ENCODE measurements around the gene TBRG4. TPM values are rescaled to one million over a fixed set of nuclear protein-coding genes. Genes with fewer than 3 reads are reported as not detected.
A peak's percentile ranks its signal among the peaks of the same experiment; 100 is the strongest.

TBRG4 gene
- total and polyA plus RNA-seq, 3 experiments from 2014 or later, result 58.9 to 203 (median 198) TPM

DNA sequence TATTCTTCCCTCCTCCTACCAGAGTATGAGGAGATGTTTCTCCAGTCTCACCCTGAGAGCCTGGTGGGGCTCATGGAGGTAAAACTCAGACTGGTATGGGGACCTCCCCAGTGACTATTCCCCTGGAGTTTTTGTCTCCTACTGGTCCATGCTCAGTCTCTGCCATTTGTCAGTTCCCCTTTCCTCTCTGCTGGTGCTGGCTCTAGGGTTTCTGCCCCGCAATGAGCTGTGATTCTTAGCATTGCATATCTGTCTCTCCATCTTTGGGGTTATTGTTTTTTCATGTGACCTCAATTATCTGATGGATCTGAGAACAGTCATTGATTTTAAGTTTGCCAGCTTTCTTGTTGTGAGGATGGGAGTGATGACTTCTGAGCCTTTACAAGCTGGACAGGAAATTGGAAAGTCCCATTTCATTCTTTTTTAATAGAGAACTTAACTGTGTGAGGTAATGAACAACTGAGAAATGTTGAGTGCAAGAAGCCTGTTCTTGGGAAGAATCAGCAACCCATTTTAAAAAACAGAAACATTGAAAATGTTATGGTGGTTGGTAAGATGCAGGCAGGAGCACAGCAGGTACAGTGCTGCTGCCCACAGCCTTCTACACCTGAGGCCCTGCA, 49.6 kb downstream of the TBRG4 start:
- Histone ChIP-seq H3K4me3 (ENCODE audit: low read length) (no peak overlapping the region), H3K36me3 (ENCODE audit: insufficient read depth, low read length) (peaks cover 33% of the 10 kb centered on the region), H3K27ac (ENCODE audit: low read depth, low read length) (no peak overlapping the region), H3K27me3 (ENCODE audit: insufficient read depth, low read length, poor library complexity, severe bottlenecking) (no peaks in the 10 kb centered on the region), H3K4me1 (ENCODE audit: insufficient read depth, low read length) (peaks cover 28% of the 10 kb centered on the region), H3K9me3 (ENCODE audit: low read length) (no peaks in the 10 kb centered on the region)
- peaks cover 4 to 78% (median 27%) of the 10 kb centered on the region in 3 donors for H3K36me3 Mint-ChIP-seq
- no peaks in the 10 kb centered on the region for H3K27me3 Mint-ChIP-seq
- ChIA-PET POLR2A (no interaction called here), CTCF (interaction anchor here (1.2 to 1.9 kb wide), 2 partner anchors 9 to 11 kb away, joined by 3 to 6 read pairs; no protein-coding TSS in a partner anchor)
- peak overlapping the region; percentile 41 to 95 (median 69) for H3K27ac Mint-ChIP-seq
- no peaks in the 10 kb centered on the region for H3K9me3 Mint-ChIP-seq
- DNase-seq, result no peak
- H3K4me3 Mint-ChIP-seq, result peak overlapping the region in 3 of 7 donors; percentile 6 to 36 (median 32)
- H3K4me1 Mint-ChIP-seq, result peaks cover 54 to 81% (median 80%) of the 10 kb centered on the region in 3 donors

DNA sequence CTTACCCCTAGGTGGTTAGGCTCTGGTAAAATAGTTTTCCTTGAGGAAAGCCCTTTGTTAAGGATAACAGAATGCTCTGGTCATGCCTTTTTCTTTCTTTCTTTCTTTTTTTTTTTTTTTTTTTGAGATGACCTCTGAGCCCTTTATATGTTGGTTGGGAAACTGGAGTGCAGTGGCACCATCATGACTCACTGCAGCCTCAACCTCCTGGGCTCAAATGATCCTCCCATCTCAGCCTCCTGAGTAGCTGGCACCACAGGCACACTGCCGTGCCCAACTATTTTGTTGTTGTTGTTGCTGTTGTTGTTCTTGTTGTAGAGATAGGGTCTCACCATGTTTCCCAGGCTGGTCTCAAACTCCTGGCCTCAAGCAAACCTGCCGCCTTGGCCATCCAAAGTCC, 50.1 kb downstream of the TBRG4 start:
- Mint-ChIP-seq H3K36me3 (peaks cover 4 to 77% (median 27%) of the 10 kb centered on the region in 3 donors), H3K4me3 (no peak overlapping the region), H3K4me1 (peaks cover 56 to 84% (median 82%) of the 10 kb centered on the region in 3 donors), H3K9me3 (no peaks in the 10 kb centered on the region), H3K27ac (peak overlapping the region; percentile 41 to 95 (median 76)), H3K27me3 (no peaks in the 10 kb centered on the region)
- ChIA-PET POLR2A (no interaction called here), CTCF (interaction anchor here (1.2 to 1.9 kb wide), 2 partner anchors 10 kb away, joined by 3 to 6 read pairs; no protein-coding TSS in a partner anchor)
- peaks cover 28% of the 10 kb centered on the region for H3K4me1 ChIP-seq (ENCODE audit: insufficient read depth, low read length)
- peaks cover 30% of the 10 kb centered on the region for H3K36me3 ChIP-seq (ENCODE audit: insufficient read depth, low read length)
- no peak for DNase-seq
- no peaks in the 10 kb centered on the region for H3K27me3 ChIP-seq (ENCODE audit: insufficient read depth, low read length, poor library complexity, severe bottlenecking)
- H3K27ac ChIP-seq (ENCODE audit: low read depth, low read length), result no peak overlapping the region
- H3K9me3 ChIP-seq (ENCODE audit: low read length), result no peaks in the 10 kb centered on the region
- no peak overlapping the region for H3K4me3 ChIP-seq (ENCODE audit: low read length)

DNA sequence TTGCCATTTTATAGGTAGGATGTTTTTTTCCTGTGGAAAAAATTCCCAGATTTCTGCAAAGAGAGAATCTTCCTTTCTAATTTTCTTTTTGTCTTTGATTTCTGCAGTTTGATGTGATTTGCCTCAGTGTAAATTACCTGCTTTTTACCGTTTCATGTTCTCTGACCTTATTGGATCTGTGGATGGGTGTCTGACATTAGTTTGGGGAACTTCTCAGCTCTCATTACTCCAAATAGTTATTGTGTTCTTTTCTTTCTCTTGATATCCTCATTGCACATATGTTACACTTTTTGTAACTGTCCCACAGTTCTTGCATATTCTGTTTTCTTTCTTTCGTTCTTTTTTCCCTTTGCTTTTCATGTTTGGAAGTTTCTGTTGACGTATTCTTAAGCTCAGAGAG, 51.2 kb downstream of the TBRG4 start:
- Mint-ChIP-seq H3K9me3 (no peaks in the 10 kb centered on the region), H3K27me3 (no peaks in the 10 kb centered on the region), H3K4me3 (peak overlapping the region in 3 of 7 donors; percentile 1 to 17 (median 15)), H3K4me1 (peaks cover 57 to 85% (median 85%) of the 10 kb centered on the region in 3 donors), H3K27ac (peak overlapping the region in 7 of 8 donors; percentile 20 to 86 (median 79)), H3K36me3 (peaks cover 7 to 75% (median 27%) of the 10 kb centered on the region in 3 donors)
- DNase-seq, result no peak
- peaks cover 24% of the 10 kb centered on the region for H3K36me3 ChIP-seq (ENCODE audit: insufficient read depth, low read length)
- H3K4me3 ChIP-seq (ENCODE audit: low read length), result no peak overlapping the region
- H3K27me3 ChIP-seq (ENCODE audit: insufficient read depth, low read length, poor library complexity, severe bottlenecking), result no peaks in the 10 kb centered on the region
- H3K9me3 ChIP-seq (ENCODE audit: low read length), result no peaks in the 10 kb centered on the region
- H3K27ac ChIP-seq (ENCODE audit: low read depth, low read length), result no peak overlapping the region
- CTCF ChIA-PET, result no interaction called here
- POLR2A ChIA-PET, result interaction anchor here (0.6 kb wide), 1 partner anchor 61 kb away, joined by 3 read pairs; no protein-coding TSS in a partner anchor
- peaks cover 28% of the 10 kb centered on the region for H3K4me1 ChIP-seq (ENCODE audit: insufficient read depth, low read length)

DNA sequence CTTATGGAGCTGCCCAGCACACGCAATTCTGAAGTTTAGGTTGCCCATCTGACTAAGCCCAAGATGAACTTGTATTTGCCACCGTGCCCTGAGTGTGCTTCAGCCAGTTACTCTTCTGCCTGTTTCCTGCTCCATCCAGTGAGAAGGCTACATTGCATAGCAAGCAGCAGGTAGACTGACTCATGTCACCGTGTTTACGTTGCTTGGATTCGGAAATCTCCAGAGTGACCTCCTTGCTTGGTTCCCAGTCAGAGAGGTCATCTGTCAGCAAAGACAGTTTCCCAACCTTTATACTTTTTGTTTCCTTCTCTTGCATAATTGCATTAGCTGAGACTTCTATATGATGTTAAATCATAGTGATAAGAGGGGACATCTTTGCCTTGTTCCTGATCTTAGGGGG, 53.6 kb downstream of the TBRG4 start:
- Histone ChIP-seq H3K27ac (ENCODE audit: low read depth, low read length) (no peak overlapping the region), H3K36me3 (ENCODE audit: insufficient read depth, low read length) (peaks cover 16% of the 10 kb centered on the region), H3K4me1 (ENCODE audit: insufficient read depth, low read length) (peaks cover 36% of the 10 kb centered on the region), H3K4me3 (ENCODE audit: low read length) (no peak overlapping the region), H3K27me3 (ENCODE audit: insufficient read depth, low read length, poor library complexity, severe bottlenecking) (no peaks in the 10 kb centered on the region), H3K9me3 (ENCODE audit: low read length) (no peaks in the 10 kb centered on the region)
- H3K9me3 Mint-ChIP-seq, result no peaks in the 10 kb centered on the region
- ChIA-PET POLR2A (no interaction called here), CTCF (interaction anchor here (1.2 kb wide), 1 partner anchor 85 kb away, joined by 3 read pairs; no protein-coding TSS in a partner anchor)
- DNase-seq, result no peak
- H3K4me1 Mint-ChIP-seq, result peaks cover 73 to 96% (median 90%) of the 10 kb centered on the region in 3 donors
- peaks cover 7 to 75% (median 25%) of the 10 kb centered on the region in 3 donors for H3K36me3 Mint-ChIP-seq
- H3K4me3 Mint-ChIP-seq, result peak overlapping the region in 2 of 7 donors; percentile 7 to 41
- no peaks in the 10 kb centered on the region for H3K27me3 Mint-ChIP-seq
- peak overlapping the region in 7 of 8 donors; percentile 5 to 62 (median 22) for H3K27ac Mint-ChIP-seq

DNA sequence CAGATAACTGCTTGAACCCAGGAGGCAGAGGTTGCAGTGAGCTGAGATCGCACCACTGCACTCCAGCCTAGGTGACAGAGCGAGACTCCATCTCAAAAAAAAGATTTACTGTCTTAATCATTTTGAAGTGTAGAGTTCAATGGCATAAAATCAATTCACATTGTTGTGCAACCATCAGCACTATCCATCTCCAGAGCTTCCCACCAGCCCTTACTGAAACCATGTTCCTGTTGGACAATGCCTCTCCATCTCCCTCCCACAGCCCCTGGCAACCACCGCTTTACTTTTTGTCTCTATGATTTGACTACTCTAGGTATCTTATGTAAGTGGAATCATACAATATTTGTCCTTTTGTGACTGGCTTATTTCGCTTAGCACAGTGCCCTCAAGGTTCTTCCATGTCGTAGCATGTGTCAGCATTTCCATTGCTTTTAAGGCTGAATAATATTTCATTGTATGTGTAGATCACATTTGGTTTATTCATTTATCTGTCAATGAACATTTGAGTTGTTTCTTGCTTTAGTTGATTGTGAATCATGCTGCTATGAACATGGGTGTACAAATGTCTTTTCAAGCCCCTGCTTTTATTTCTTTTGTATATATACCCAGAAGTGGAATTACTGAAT, 55.8 kb downstream of the TBRG4 start:
- DNase-seq, result no peak
- Mint-ChIP-seq H3K4me3 (peak overlapping the region in 1 of 7 donors; percentile 12), H3K36me3 (peaks cover 7 to 72% (median 20%) of the 10 kb centered on the region in 3 donors), H3K9me3 (no peaks in the 10 kb centered on the region), H3K27me3 (no peaks in the 10 kb centered on the region), H3K4me1 (peaks cover 71 to 90% (median 90%) of the 10 kb centered on the region in 3 donors), H3K27ac (peak overlapping the region; percentile 14 to 82 (median 52))
- ChIA-PET POLR2A (no interaction called here), CTCF (no interaction called here)
- no peak overlapping the region for H3K27ac ChIP-seq (ENCODE audit: low read depth, low read length)
- H3K27me3 ChIP-seq (ENCODE audit: insufficient read depth, low read length, poor library complexity, severe bottlenecking), result no peaks in the 10 kb centered on the region
- no peak overlapping the region for H3K4me3 ChIP-seq (ENCODE audit: low read length)
- peaks cover 28% of the 10 kb centered on the region for H3K36me3 ChIP-seq (ENCODE audit: insufficient read depth, low read length)
- peaks cover 28% of the 10 kb centered on the region for H3K4me1 ChIP-seq (ENCODE audit: insufficient read depth, low read length)
- no peaks in the 10 kb centered on the region for H3K9me3 ChIP-seq (ENCODE audit: low read length)

DNA sequence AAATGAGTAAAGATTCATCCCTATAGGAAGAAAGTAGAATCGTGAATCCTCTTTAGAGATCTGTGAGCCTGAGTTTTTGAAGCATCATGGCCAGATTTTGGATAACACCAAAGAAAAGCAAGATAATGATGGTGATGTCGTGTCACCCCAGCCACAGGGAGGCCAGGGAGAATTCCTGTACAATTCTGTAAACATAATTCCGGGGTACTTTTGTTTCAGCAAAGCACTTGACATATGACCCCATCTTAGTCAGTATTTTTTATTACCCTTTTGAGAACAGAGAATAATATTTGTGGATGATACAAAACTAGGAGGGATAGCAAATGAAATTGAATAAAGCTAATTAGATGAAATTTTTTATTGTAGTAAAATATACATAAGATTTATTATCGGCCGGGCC, 56.5 kb downstream of the TBRG4 start:
- Histone ChIP-seq H3K36me3 (ENCODE audit: insufficient read depth, low read length) (peaks cover 29% of the 10 kb centered on the region), H3K27ac (ENCODE audit: low read depth, low read length) (no peak overlapping the region), H3K4me1 (ENCODE audit: insufficient read depth, low read length) (peaks cover 28% of the 10 kb centered on the region), H3K27me3 (ENCODE audit: insufficient read depth, low read length, poor library complexity, severe bottlenecking) (no peaks in the 10 kb centered on the region), H3K9me3 (ENCODE audit: low read length) (no peaks in the 10 kb centered on the region), H3K4me3 (ENCODE audit: low read length) (no peak overlapping the region)
- peaks cover 71 to 90% (median 90%) of the 10 kb centered on the region in 3 donors for H3K4me1 Mint-ChIP-seq
- ChIA-PET POLR2A (no interaction called here), CTCF (interaction anchor here (1.3 kb wide), 1 partner anchor 14 kb away, joined by 4 read pairs; no protein-coding TSS in a partner anchor)
- no peaks in the 10 kb centered on the region for H3K9me3 Mint-ChIP-seq
- H3K27me3 Mint-ChIP-seq, result no peaks in the 10 kb centered on the region
- peak overlapping the region in 1 of 7 donors; percentile 12 for H3K4me3 Mint-ChIP-seq
- peak overlapping the region in 5 of 8 donors; percentile 18 to 84 (median 78) for H3K27ac Mint-ChIP-seq
- peaks cover 7 to 72% (median 20%) of the 10 kb centered on the region in 3 donors for H3K36me3 Mint-ChIP-seq
- no peak for DNase-seq

DNA sequence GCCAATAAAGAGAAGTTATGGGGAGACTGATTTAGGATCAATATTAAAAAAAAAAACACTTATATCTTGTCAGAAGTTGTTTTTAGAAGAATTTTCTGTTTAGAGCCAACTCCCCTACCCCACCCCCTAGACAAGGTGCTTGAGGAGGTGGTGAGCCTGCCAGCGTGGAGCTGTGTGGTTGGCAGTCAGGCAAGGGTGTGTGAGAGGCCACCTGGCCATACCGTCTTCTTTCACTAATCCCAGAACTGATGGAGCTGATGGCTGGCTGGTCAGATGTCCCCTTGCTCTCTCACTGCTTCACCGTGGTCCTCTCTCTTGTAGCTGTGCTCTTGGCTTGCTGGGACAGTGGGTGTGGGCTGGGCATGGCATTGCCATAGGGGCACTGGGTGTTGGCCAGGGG, 57.1 kb downstream of the TBRG4 start:
- Histone ChIP-seq H3K4me1 (ENCODE audit: insufficient read depth, low read length) (peaks cover 30% of the 10 kb centered on the region), H3K36me3 (ENCODE audit: insufficient read depth, low read length) (peaks cover 29% of the 10 kb centered on the region), H3K27ac (ENCODE audit: low read depth, low read length) (no peak overlapping the region), H3K9me3 (ENCODE audit: low read length) (no peaks in the 10 kb centered on the region), H3K27me3 (ENCODE audit: insufficient read depth, low read length, poor library complexity, severe bottlenecking) (no peaks in the 10 kb centered on the region), H3K4me3 (ENCODE audit: low read length) (no peak overlapping the region)
- ChIA-PET POLR2A (no interaction called here), CTCF (interaction anchor here (0.7 to 1.3 kb wide), 2 partner anchors 15 to 81 kb away, joined by 3 to 4 read pairs; no protein-coding TSS in a partner anchor)
- H3K27ac Mint-ChIP-seq, result peak overlapping the region; percentile 18 to 84 (median 74)
- H3K27me3 Mint-ChIP-seq, result no peaks in the 10 kb centered on the region
- peak overlapping the region in 1 of 7 donors; percentile 24 for H3K4me3 Mint-ChIP-seq
- no peaks in the 10 kb centered on the region for H3K9me3 Mint-ChIP-seq
- peaks cover 69 to 89% (median 87%) of the 10 kb centered on the region in 3 donors for H3K4me1 Mint-ChIP-seq
- no peak for DNase-seq
- H3K36me3 Mint-ChIP-seq, result peaks cover 7 to 71% (median 23%) of the 10 kb centered on the region in 3 donors
